Calu3 (cell line): ENCODE measurements around the gene CDH4. TPM values are rescaled to one million over a fixed set of nuclear protein-coding genes. Genes with fewer than 3 reads are reported as not detected.

Source experiments
- BruUV-seq: library from RNA; stranded (reverse); fragments of 400-500 nt; replicated peaks from 2 replicates; lab custom pipeline; 2021; lab: Mats Ljungman, UMichigan
- CTCF ChIA-PET: fragments of 300-600 bp; sonication (Branson Sonifier 250); formaldehyde crosslinking; loops from one replicate; lab custom pipeline; 2022; ENCODE audit warnings: antibody characterized with exemption; lab: Charles Lee
- DNase-seq: peaks from one replicate; pipeline ENCODE4 v3.0.0; 2022
- H3K27ac Mint-ChIP-seq: one replicate; pipeline ENCODE4 v1.8.0; 2022; ENCODE audit warnings: mixed read lengths; ENCODE audit not compliant: unreplicated experiment
- H3K27me3 Mint-ChIP-seq: one replicate; pipeline ENCODE4 v1.8.0; 2022; ENCODE audit warnings: mixed read lengths; ENCODE audit not compliant: unreplicated experiment
- H3K36me3 Mint-ChIP-seq: one replicate; pipeline ENCODE4 v1.8.0; 2022; ENCODE audit warnings: mild to moderate bottlenecking, moderate library complexity, mixed read lengths; ENCODE audit not compliant: insufficient read depth, unreplicated experiment
- H3K4me1 Mint-ChIP-seq: one replicate; pipeline ENCODE4 v1.8.0; 2022; ENCODE audit warnings: mild to moderate bottlenecking, low read depth, mixed read lengths; ENCODE audit not compliant: unreplicated experiment
- H3K4me3 Mint-ChIP-seq: one replicate; pipeline ENCODE4 v1.8.0; 2022; ENCODE audit warnings: mild to moderate bottlenecking, low read depth, moderate library complexity, mixed read lengths; ENCODE audit not compliant: unreplicated experiment
- H3K9me3 Mint-ChIP-seq: one replicate; pipeline ENCODE4 v1.8.0; 2022; ENCODE audit warnings: low read depth, mixed read lengths; ENCODE audit not compliant: unreplicated experiment
- CTCF ChIP-seq: fragments of 200-600 bp; IDR thresholded peaks from one replicate; pipeline ENCODE4 v1.8.0; 2022; ENCODE audit warnings: antibody characterized with exemption; ENCODE audit not compliant: unreplicated experiment
- intact Hi-C: fragments of 100-400 bp; cut with micrococcal nuclease; formaldehyde crosslinking; loops from one replicate; pipeline ENCODE4 v1.10.0; 2022; ENCODE audit not compliant: unreplicated experiment
- total RNA-seq: library from RNA; stranded (reverse); gene quantifications from 2 replicates; pipeline ENCODE4 v1.2.3, GENCODE V29; 2022

The CDH4 gene
- total RNA-seq, 1 experiment from 2014 or later = not detected

DNA sequence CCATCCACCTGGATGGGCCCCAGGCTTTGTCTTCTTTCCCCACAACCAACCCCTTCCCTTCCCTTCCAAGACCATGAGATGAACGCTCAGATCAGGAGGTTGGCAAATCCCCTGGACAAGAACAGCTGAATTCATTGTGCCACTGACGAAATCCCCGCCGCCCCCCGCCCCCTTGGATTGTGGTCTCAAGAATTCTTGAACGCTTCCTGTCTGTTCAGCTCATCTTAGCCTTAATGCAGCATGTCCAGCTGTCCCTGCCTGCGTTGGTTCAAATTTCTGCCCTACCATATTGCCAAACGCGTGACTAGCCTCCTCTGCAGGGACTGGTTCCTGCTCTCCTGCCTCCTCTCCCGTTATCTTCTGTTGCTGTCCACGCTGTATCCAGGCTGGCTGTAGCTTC lies 133.2 kb downstream of the CDH4 start:
- Mint-ChIP-seq H3K36me3 (no peaks in the 10 kb centered on the region), H3K27me3 (no peaks in the 10 kb centered on the region), H3K4me1 (no peaks in the 10 kb centered on the region), H3K27ac (no peak overlapping the region), H3K9me3 (peaks cover 18% of the 10 kb centered on the region), H3K4me3 (no peak overlapping the region)
- no peak for DNase-seq
- TF ChIP-seq CTCF = no peak
- BruUV-seq = no TSS peak
- CTCF ChIA-PET = interaction anchor here (0.7 kb wide), 1 partner anchor 100 kb away, joined by 4 read pairs; no protein-coding TSS in a partner anchor
- intact Hi-C loops = no loop called here

- CTCF ChIA-PET = interaction anchor here (0.7 kb wide), 1 partner anchor 99 kb away, joined by 4 read pairs; no protein-coding TSS in a partner anchor
- Mint-ChIP-seq H3K4me1 (no peaks in the 10 kb centered on the region), H3K27ac (no peak overlapping the region), H3K9me3 (peaks cover 18% of the 10 kb centered on the region), H3K4me3 (no peak overlapping the region), H3K36me3 (no peaks in the 10 kb centered on the region), H3K27me3 (no peaks in the 10 kb centered on the region)
- BruUV-seq = no TSS peak
- no peak for TF ChIP-seq CTCF
- DNase-seq = no peak
- intact Hi-C loops = no loop called here
These were observed 133.7 kb downstream of the CDH4 start for GRCh38 chr20:61385731-61386130.

GRCh38 chr20:61387204-61387953 lies 135.3 kb downstream of the CDH4 start:
- BruUV-seq = no TSS peak
- CTCF ChIA-PET = interaction anchor here (0.7 kb wide), 1 partner anchor 1685 kb away, joined by 3 read pairs; no protein-coding TSS in a partner anchor
- intact Hi-C loops = no loop called here
- no peak for DNase-seq
- Mint-ChIP-seq H3K4me3 (no peak overlapping the region), H3K36me3 (no peaks in the 10 kb centered on the region), H3K9me3 (peaks cover 18% of the 10 kb centered on the region), H3K27me3 (no peaks in the 10 kb centered on the region), H3K4me1 (no peaks in the 10 kb centered on the region), H3K27ac (no peak overlapping the region)
- no peak for TF ChIP-seq CTCF

GRCh38 chr20:61387954-61388348 lies 135.9 kb downstream of the CDH4 start:
- Mint-ChIP-seq H3K27ac (no peak overlapping the region), H3K9me3 (peaks cover 16% of the 10 kb centered on the region), H3K4me1 (no peaks in the 10 kb centered on the region), H3K4me3 (no peak overlapping the region), H3K36me3 (no peaks in the 10 kb centered on the region), H3K27me3 (no peaks in the 10 kb centered on the region)
- CTCF ChIA-PET = no interaction called here
- no peak for TF ChIP-seq CTCF
- no peak for DNase-seq
- intact Hi-C loops = no loop called here
- BruUV-seq = no TSS peak
